H1 (cell line): ENCODE measurements around the gene HOXD10. TPM values are rescaled to one million over a fixed set of nuclear protein-coding genes. Genes with fewer than 3 reads are reported as not detected.

Experiments used
- ASH2L ChIP-seq: fragments of 200-600, 300-600 bp; sonication (generic); IDR thresholded peaks from one replicate; pipeline ENCODE4 v1.7.1; 2017; ENCODE audit warnings: low read length
- ATF3 ChIP-seq: IDR thresholded peaks from 2 replicates; pipeline ENCODE4 v1.6.1; 2011; ENCODE audit warnings: low read depth, mild to moderate bottlenecking, low read length; ENCODE audit not compliant: insufficient read depth
- JUN ChIP-seq: IDR thresholded peaks from 2 replicates; pipeline ENCODE4 v1.6.1; 2011; ENCODE audit warnings: low read depth, mild to moderate bottlenecking, improper control_type of control experiment, low read length
- TAF1 ChIP-seq: IDR thresholded peaks from 2 replicates; pipeline ENCODE4 v1.6.1; 2011; ENCODE audit warnings: mild to moderate bottlenecking, low read depth, low read length
- TEAD4 ChIP-seq: IDR thresholded peaks from 2 replicates; pipeline ENCODE4 v1.6.1; 2012; ENCODE audit warnings: low read depth, low read length, inconsistent platforms, mixed read lengths
- ZNF274 ChIP-seq: IDR thresholded peaks from 2 replicates; pipeline ENCODE4 v1.7.0; 2012; ENCODE audit warnings: low read length, borderline replicate concordance; ENCODE audit errors: extremely low read depth
- polyA plus RNA-seq, 7 experiments: library from polyadenylated mRNA; depleted of rRNA in 3 of 7; stranded (reverse) in 5 of 7; unstranded in 2 of 7; fragments of >200 nt in 5 of 7; fragments of 200-250 nt in 2 of 7; gene quantifications; 1 replicate in 5 of 7; 2 replicates in 1 of 7; 4 replicates in 1 of 7; pipeline versions ENCODE4 v1.2.1 to v1.2.3, GENCODE V29; 2011 to 2013; ENCODE audit warnings: missing spikeins in 2 of 7, mixed read lengths in 2 of 7
- total RNA-seq: library from RNA; stranded (reverse); fragmentation: NEBNext Ultra II Directional; extraction: Animal tissue kit (Norgen Biotek cat#: 25700); gene quantifications from 2 replicates; pipeline ENCODE4 v1.2.1, GENCODE V29; 2021
- TF ChIP-seq, protein P1 (sequence below): fragments of 300-600 bp; sonication (generic); IDR thresholded peaks from 2 replicates; pipeline ENCODE4 v1.7.1; 2012; ENCODE audit warnings: low read length, moderate library complexity, mild to moderate bottlenecking, inconsistent platforms; ENCODE audit not compliant: insufficient replicate concordance

HOXD10 gene
- total and polyA plus RNA-seq, 2 of the 8 experiments (the other 6 are each of a cell fraction or from before 2014, with no cell fraction given), result not detected

DNA sequence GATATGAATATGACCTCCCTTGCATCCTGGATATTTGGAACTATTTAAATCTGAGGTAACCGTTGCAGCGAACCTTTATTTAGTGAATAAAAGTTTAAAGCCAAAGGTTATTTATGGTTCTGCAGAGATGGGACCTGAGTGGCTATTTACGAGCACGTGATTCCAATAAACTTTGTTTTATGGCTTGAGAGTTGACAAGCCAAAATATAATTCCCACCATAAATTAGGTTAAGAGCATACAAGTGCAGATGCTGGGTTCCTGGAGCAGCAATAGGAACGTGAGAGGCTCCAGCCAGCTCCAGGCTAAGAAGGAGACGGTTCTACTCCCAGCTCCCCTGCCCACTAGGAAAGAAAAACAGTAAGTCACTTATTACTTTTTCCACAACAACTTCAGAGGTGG, 29.5 kb downstream of the HOXD10 start (continued):
- TF ChIP-seq, protein P1, sequence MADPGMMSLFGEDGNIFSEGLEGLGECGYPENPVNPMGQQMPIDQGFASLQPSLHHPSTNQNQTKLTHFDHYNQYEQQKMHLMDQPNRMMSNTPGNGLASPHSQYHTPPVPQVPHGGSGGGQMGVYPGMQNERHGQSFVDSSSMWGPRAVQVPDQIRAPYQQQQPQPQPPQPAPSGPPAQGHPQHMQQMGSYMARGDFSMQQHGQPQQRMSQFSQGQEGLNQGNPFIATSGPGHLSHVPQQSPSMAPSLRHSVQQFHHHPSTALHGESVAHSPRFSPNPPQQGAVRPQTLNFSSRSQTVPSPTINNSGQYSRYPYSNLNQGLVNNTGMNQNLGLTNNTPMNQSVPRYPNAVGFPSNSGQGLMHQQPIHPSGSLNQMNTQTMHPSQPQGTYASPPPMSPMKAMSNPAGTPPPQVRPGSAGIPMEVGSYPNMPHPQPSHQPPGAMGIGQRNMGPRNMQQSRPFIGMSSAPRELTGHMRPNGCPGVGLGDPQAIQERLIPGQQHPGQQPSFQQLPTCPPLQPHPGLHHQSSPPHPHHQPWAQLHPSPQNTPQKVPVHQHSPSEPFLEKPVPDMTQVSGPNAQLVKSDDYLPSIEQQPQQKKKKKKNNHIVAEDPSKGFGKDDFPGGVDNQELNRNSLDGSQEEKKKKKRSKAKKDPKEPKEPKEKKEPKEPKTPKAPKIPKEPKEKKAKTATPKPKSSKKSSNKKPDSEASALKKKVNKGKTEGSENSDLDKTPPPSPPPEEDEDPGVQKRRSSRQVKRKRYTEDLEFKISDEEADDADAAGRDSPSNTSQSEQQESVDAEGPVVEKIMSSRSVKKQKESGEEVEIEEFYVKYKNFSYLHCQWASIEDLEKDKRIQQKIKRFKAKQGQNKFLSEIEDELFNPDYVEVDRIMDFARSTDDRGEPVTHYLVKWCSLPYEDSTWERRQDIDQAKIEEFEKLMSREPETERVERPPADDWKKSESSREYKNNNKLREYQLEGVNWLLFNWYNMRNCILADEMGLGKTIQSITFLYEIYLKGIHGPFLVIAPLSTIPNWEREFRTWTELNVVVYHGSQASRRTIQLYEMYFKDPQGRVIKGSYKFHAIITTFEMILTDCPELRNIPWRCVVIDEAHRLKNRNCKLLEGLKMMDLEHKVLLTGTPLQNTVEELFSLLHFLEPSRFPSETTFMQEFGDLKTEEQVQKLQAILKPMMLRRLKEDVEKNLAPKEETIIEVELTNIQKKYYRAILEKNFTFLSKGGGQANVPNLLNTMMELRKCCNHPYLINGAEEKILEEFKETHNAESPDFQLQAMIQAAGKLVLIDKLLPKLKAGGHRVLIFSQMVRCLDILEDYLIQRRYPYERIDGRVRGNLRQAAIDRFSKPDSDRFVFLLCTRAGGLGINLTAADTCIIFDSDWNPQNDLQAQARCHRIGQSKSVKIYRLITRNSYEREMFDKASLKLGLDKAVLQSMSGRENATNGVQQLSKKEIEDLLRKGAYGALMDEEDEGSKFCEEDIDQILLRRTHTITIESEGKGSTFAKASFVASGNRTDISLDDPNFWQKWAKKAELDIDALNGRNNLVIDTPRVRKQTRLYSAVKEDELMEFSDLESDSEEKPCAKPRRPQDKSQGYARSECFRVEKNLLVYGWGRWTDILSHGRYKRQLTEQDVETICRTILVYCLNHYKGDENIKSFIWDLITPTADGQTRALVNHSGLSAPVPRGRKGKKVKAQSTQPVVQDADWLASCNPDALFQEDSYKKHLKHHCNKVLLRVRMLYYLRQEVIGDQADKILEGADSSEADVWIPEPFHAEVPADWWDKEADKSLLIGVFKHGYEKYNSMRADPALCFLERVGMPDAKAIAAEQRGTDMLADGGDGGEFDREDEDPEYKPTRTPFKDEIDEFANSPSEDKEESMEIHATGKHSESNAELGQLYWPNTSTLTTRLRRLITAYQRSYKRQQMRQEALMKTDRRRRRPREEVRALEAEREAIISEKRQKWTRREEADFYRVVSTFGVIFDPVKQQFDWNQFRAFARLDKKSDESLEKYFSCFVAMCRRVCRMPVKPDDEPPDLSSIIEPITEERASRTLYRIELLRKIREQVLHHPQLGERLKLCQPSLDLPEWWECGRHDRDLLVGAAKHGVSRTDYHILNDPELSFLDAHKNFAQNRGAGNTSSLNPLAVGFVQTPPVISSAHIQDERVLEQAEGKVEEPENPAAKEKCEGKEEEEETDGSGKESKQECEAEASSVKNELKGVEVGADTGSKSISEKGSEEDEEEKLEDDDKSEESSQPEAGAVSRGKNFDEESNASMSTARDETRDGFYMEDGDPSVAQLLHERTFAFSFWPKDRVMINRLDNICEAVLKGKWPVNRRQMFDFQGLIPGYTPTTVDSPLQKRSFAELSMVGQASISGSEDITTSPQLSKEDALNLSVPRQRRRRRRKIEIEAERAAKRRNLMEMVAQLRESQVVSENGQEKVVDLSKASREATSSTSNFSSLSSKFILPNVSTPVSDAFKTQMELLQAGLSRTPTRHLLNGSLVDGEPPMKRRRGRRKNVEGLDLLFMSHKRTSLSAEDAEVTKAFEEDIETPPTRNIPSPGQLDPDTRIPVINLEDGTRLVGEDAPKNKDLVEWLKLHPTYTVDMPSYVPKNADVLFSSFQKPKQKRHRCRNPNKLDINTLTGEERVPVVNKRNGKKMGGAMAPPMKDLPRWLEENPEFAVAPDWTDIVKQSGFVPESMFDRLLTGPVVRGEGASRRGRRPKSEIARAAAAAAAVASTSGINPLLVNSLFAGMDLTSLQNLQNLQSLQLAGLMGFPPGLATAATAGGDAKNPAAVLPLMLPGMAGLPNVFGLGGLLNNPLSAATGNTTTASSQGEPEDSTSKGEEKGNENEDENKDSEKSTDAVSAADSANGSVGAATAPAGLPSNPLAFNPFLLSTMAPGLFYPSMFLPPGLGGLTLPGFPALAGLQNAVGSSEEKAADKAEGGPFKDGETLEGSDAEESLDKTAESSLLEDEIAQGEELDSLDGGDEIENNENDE, result no peak
- TF ChIP-seq TAF1 (no peak), TEAD4 (no peak), ATF3 (no peak), JUN (no peak), ASH2L (no peak), ZNF274 (no peak)
- TF ChIP-seq, all 59 proteins: peak for 0
